HL-60 (cell line): ENCODE results near the gene LRRC32.

Experiments
- DNase-seq, 2 experiments: peaks; one replicate each; pipeline ENCODE4 v3.0.0-alpha.2; 2010 to 2020; ENCODE audit warnings: low read depth in 1 of 2, low spot score in 1 of 2
- H3K27ac ChIP-seq: fragments of 250-450 bp; sonication (Bioruptor Pico); replicated peaks from 2 replicates; pipeline ENCODE4 v1.5.1; 2020; ENCODE audit warnings: mild to moderate bottlenecking, moderate library complexity
- H3K27me3 ChIP-seq: fragments of 250-450 bp; sonication (Bioruptor Pico); 2 replicates; pipeline ENCODE4 v1.5.1; 2021; ENCODE audit warnings: mild to moderate bottlenecking, moderate library complexity; ENCODE audit not compliant: insufficient read depth, poor library complexity, severe bottlenecking
- H3K4me3 ChIP-seq: replicated peaks from 2 replicates; pipeline ENCODE4 v1.5.1; 2011; ENCODE audit warnings: mild to moderate bottlenecking, control low read depth, low read length; ENCODE audit not compliant: insufficient read depth
- CTCF ChIP-seq: IDR thresholded peaks from one replicate; pipeline ENCODE4 v1.5.1; 2011; ENCODE audit warnings: low read length, control low read depth, inconsistent platforms; ENCODE audit not compliant: insufficient read depth
- GABPA ChIP-seq: IDR thresholded peaks from 2 replicates; pipeline ENCODE4 v1.6.1; 2012; ENCODE audit warnings: low read depth
- POLR2AphosphoS5 ChIP-seq: IDR thresholded peaks from 2 replicates; pipeline ENCODE4 v1.6.1; 2012; ENCODE audit warnings: low read depth
- REST ChIP-seq: IDR thresholded peaks from 2 replicates; pipeline ENCODE4 v1.6.1; 2012; ENCODE audit warnings: low read depth; ENCODE audit not compliant: insufficient replicate concordance
- SPI1 ChIP-seq: IDR thresholded peaks from 2 replicates; pipeline ENCODE4 v1.6.1; 2012; ENCODE audit warnings: low read depth, mild to moderate bottlenecking, borderline replicate concordance

Gene LRRC32

GRCh38 chr11:76614471-76615179, 55.9 kb downstream of the LRRC32 start:
- TF ChIP-seq POLR2AphosphoS5 (no peak), SPI1 (no peak), CTCF (no peak), GABPA (no peak), REST (no peak)
- DNase-seq: no peak
- no peaks in the 10 kb centered on the region for H3K27me3 ChIP-seq
- H3K4me3 ChIP-seq: no peak overlapping the region
- no peak overlapping the region for H3K27ac ChIP-seq

- H3K4me3 ChIP-seq: no peak overlapping the region
- no peak for DNase-seq
- H3K27me3 ChIP-seq: no peaks in the 10 kb centered on the region
- no peak for TF ChIP-seq POLR2AphosphoS5
- no peak for TF ChIP-seq SPI1
- no peak for TF ChIP-seq CTCF
- TF ChIP-seq GABPA: no peak
- TF ChIP-seq REST: no peak
- no peak overlapping the region for H3K27ac ChIP-seq
Observed at GRCh38 chr11:76613901-76614300, 56.6 kb downstream of the LRRC32 start.

GRCh38 chr11:76612226-76612625, 58.3 kb downstream of the LRRC32 start:
- DNase-seq: no peak
- TF ChIP-seq POLR2AphosphoS5 (no peak), CTCF (no peak), GABPA (no peak), SPI1 (no peak), REST (no peak)
- no peak overlapping the region for H3K4me3 ChIP-seq
- H3K27me3 ChIP-seq: no peaks in the 10 kb centered on the region
- no peak overlapping the region for H3K27ac ChIP-seq
